HL-60 (cell line): ENCODE measurements around the gene GMCL2.

Experiments used
- DNase-seq, 2 experiments: peaks; one replicate each; pipeline ENCODE4 v3.0.0-alpha.2; 2010 to 2020; ENCODE audit warnings: low read depth in 1 of 2, low spot score in 1 of 2
- H3K27ac ChIP-seq: fragments of 250-450 bp; sonication (Bioruptor Pico); replicated peaks from 2 replicates; pipeline ENCODE4 v1.5.1; 2020; ENCODE audit warnings: mild to moderate bottlenecking, moderate library complexity
- H3K27me3 ChIP-seq: fragments of 250-450 bp; sonication (Bioruptor Pico); 2 replicates; pipeline ENCODE4 v1.5.1; 2021; ENCODE audit warnings: mild to moderate bottlenecking, moderate library complexity; ENCODE audit not compliant: insufficient read depth, poor library complexity, severe bottlenecking
- H3K4me3 ChIP-seq: replicated peaks from 2 replicates; pipeline ENCODE4 v1.5.1; 2011; ENCODE audit warnings: mild to moderate bottlenecking, control low read depth, low read length; ENCODE audit not compliant: insufficient read depth
- CTCF ChIP-seq: IDR thresholded peaks from one replicate; pipeline ENCODE4 v1.5.1; 2011; ENCODE audit warnings: low read length, control low read depth, inconsistent platforms; ENCODE audit not compliant: insufficient read depth
- GABPA ChIP-seq: IDR thresholded peaks from 2 replicates; pipeline ENCODE4 v1.6.1; 2012; ENCODE audit warnings: low read depth
- POLR2AphosphoS5 ChIP-seq: IDR thresholded peaks from 2 replicates; pipeline ENCODE4 v1.6.1; 2012; ENCODE audit warnings: low read depth
- REST ChIP-seq: IDR thresholded peaks from 2 replicates; pipeline ENCODE4 v1.6.1; 2012; ENCODE audit warnings: low read depth; ENCODE audit not compliant: insufficient replicate concordance
- SPI1 ChIP-seq: IDR thresholded peaks from 2 replicates; pipeline ENCODE4 v1.6.1; 2012; ENCODE audit warnings: low read depth, mild to moderate bottlenecking, borderline replicate concordance

GMCL2 gene

GRCh38 chr5:178210073-178210535 is 22.9 kb upstream of the GMCL2 start:
- no peaks in the 10 kb centered on the region for H3K27me3 ChIP-seq

DNA sequence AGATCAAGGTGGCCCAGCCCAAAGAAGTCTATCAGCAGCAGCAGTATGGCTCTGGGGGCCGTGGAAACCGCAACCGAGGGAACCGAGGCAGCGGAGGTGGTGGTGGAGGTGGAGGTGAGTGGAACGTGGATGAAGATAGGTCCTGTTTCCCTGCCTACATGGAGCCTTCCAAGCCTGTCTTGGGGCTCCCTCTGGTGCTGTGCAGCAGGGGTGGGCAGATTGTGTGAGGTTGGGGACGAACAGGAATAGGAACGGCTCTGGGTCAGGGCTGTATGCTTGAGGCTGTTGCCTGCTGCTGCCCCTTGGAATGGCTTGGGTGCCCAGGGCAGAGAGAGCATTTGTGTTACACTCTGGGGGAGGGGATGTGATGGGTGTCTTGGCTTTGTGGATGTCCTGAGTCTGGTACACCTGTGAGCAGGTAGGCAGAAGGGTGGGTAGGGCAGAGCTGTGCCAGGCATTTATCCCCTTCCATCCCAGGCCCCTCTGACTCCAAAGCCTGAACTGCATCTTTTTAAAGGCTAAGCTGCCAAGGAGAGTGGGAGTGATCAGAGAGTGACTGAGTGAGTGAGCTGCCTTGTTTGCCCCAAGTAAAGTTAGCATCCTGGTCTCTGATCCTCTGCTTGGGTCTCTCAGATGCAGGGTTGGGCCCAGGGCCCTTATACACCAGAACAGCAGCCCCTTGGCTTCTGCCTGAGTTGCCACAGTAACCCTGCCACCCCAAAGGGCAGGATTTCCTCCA is 22.3 kb upstream of the GMCL2 start:
- H3K4me3 ChIP-seq: no peak overlapping the region
- no peaks in the 10 kb centered on the region for H3K27me3 ChIP-seq
- TF ChIP-seq GABPA (no peak), POLR2AphosphoS5 (0 out of 2 replicates have a peak, but pooled peaks have one; percentile 33)
- no peak for DNase-seq
- H3K27ac ChIP-seq: no peak overlapping the region

More at GRCh38 chr5:178210073-178210535, 22.9 kb upstream of the GMCL2 start:
- TF ChIP-seq POLR2AphosphoS5 (peak; percentile 55; the same call in 1 of the 2 replicates), GABPA (no peak)
- H3K4me3 ChIP-seq: no peak overlapping the region
- H3K27ac ChIP-seq: no peak overlapping the region
- no peak for DNase-seq

DNA sequence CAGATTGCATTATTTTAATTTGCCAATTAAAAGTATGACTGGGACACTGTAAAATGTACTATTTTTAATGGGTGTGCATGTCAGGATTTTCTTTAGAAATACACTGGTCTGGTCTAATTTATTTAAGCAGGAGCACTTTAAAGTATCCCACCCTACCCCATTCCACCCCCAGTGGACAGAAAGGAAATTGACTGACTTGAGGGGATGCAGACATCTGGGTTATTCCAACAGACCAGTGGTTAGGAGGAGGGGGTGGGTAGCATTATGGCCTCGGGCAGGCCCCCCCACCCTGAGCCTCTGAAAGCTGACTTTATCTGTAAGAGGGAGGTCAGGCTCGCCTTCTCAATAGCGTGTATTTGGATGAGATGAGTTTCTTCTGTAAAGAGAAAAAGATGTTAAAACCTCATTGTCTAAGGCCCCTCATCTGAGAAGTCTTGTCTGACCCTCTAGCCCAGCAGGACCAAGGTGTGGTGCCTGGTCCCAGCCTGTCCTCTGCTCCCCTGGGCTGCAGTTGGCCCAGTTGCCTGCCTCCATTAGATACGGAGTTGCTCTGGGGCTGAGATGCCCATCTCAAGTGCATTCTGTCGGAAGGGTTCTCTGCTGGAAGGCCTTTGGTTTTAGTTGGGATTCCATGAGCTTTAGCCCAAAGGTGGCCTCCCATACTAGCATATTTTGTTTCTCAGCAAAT is 21.5 kb upstream of the GMCL2 start:
- Histone ChIP-seq H3K27ac (no peak overlapping the region), H3K4me3 (no peak overlapping the region), H3K27me3 (no peaks in the 10 kb centered on the region)
- DNase-seq: no peak
- TF ChIP-seq CTCF (no peak), SPI1 (no peak), REST (no peak), GABPA (no peak), POLR2AphosphoS5 (no peak; the same call in 1 of the 2 replicates)

DNA sequence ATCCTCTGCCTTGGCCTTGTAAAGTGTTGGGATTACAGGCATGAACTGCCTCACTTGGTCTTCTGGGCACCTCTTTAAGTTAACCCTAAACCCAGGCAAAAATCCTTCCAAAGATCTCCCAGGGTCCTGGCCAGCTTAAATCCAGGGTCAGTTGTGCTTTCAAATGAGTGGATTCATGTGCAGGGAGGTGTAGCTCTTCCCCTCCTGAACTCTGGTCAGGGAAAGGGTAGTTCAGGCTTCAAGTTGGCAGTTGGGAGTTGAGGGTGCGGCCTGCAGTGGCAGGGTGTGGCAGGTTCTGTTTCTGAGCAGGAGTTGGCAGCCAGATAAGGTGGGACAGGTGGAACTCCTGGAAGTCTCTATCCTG is 20.7 kb upstream of the GMCL2 start:
- no peak for TF ChIP-seq SPI1
- TF ChIP-seq REST: no peak
- TF ChIP-seq POLR2AphosphoS5: peak; percentile 55
- H3K27ac ChIP-seq: no peak overlapping the region
- no peak overlapping the region for H3K4me3 ChIP-seq
- no peak for DNase-seq
- H3K27me3 ChIP-seq: no peaks in the 10 kb centered on the region

GRCh38 chr5:178207183-178207916 is 20.2 kb upstream of the GMCL2 start:
- no peak for TF ChIP-seq CTCF
- no peak for TF ChIP-seq SPI1
- TF ChIP-seq POLR2AphosphoS5: no peak; the same call in 1 of the 2 replicates
- no peak overlapping the region for H3K27ac ChIP-seq
- no peaks in the 10 kb centered on the region for H3K27me3 ChIP-seq
- H3K4me3 ChIP-seq: no peak overlapping the region
- DNase-seq: no peak
